ENCODE measurements around the gene IKZF1.

Gene IKZF1

GRCh38 chr7:50357426-50357825 lies 52.9 kb downstream of the IKZF1 start:
- no peak for DNase-seq

- no peak for DNase-seq
These were observed 53.7 kb downstream of the IKZF1 start for GRCh38 chr7:50358041-50358705.

- no peak for DNase-seq
These were observed 54.3 kb downstream of the IKZF1 start for GRCh38 chr7:50358779-50359178.

DNA sequence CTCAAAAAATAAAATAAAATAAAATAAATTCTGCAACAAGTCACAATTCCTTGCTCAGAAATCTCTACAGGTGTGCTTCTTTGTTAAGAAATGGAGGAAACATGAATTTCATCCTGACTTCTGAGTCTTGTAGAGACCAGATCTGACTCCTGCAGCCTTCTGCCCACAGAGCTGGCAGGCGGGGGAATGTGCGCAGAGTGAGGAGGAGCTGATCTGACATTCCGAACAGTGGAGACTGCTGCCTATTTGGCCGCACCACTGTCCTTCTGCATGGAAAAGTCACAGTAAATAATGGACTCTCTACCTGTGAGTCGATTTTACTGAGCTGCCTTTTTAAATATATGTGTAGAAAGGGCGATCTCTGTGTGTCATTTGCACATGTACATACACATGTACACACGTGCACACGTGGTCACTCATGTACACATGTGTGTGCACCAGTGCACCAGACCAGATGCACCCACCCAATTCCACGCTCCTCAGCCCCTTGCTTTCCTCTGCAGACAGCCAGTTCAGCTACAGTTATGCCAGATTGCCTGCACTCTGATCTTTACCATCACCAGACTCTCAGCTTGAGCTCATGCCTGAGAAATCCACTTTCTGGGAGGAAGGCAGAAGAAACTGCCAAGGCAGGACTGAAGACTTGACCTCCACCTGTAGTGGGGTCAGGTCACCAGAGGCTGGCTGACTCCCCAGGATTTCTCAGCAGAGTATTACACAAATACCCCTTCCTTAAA lies 54.9 kb downstream of the IKZF1 start:
- no peak for DNase-seq

DNA sequence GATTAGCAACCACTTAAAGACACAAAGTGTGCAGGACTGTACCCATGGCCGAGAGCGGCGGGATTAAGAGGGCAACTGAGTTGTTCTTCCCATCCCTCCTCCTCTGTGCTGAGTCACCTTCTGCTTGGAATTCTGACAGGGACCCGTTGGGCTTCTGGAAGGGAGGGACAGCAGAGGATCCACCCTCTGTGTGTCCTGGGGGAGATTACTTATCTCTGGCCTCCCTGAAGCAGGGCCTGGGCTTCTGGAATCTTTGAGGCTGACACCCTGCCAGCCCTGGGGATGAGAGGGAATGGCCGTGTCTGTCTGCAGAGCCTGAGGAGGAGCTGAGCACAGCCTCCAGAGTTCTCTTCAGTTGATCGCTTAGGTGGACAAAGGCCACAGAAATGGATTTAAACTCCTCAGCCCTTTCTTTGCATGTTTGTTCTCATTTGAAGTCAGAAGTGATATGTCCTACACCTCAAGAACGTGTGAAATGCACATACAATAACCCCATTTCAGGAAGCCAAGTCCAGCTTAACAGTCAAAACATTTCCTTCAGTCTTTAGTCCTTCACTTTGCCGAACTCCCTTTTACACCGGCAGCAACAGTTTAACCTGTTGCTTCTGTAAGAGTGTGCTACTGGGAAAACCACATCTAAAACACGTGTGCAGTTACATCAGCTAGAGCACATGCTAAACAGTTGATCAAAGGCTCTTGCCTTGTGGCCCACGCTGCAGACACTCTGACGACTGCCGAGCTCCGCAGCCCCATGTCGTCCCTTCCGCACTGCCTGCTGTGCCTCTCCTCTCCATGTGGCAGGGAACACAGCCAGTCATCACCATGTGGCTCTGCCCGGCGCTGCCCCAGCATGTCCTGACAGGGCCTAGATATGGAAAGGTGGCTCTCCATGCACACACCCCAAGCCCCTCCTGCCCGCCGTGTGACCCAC lies 55.7 kb downstream of the IKZF1 start:
- peak; percentile 85 for DNase-seq

GRCh38 chr7:50362142-50362541 lies 57.6 kb downstream of the IKZF1 start:
- no peak for DNase-seq

- peak; percentile 71 for DNase-seq
These were observed 58.3 kb downstream of the IKZF1 start for GRCh38 chr7:50362712-50363282.

GRCh38 chr7:50363327-50364060 lies 59.0 kb downstream of the IKZF1 start:
- peak; percentile 64 for DNase-seq

DNA sequence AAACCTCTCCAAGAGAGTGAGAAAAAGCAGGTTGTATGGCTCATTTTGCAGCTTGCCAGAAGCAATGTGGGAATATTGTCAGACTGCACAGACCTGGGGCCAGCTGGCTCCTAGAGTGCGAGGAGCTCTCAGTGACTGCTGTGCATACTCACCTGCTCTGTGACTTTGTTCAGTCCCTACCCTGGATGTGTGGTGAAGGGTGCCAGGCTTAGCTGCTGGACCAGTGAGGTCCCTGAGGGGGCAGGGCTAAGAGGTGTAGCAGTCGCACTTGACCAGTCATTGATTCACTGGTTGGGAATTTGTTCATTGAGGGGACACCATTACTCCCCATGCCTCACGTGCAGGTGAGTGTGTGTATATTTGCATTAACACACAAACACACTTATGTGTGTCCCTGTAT lies 60.1 kb downstream of the IKZF1 start:
- DNase-seq = no peak

- DNase-seq = no peak
These were observed 61.8 kb downstream of the IKZF1 start for GRCh38 chr7:50366311-50366710.

GRCh38 chr7:50367100-50367499 lies 62.6 kb downstream of the IKZF1 start:
- no peak for DNase-seq

DNA sequence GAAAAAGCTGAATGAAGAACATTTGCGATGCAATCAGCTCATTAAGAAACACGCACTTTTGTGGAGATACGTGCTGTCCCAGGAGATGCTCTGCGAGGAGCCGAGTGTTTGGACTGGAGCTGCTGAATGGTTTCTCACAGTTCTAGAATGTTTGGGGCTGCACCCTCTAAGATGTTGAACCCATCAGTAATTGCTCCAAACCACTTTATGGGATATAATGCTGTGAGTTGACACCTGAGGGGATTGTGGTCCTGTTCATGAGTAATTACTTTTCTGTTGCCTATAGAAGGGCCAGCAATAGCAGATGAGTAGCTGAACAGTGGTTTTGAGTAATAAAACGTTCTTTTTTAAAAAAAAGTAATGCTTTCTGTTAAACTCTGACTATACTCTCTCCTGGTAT lies 63.1 kb downstream of the IKZF1 start:
- peak; percentile 82 for DNase-seq

DNA sequence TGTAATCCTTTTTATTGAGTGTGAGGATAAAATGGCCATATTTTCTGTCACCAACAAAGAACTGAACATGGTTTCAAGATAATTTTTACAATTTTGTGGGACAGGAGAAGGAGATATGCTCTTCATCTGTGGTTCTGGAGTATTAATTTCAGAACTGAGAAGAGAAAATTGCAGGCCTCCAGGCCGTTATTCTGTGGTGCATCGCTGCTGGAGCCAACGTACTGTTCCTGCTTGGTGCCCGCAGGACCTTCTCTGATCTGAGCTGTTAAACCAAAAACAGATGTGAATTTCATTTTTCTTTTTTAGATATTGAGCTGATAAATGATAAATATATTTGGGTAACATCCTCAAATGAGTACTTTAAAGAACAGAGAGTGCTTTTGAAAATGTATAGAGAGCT lies 63.9 kb downstream of the IKZF1 start:
- DNase-seq = peak; percentile 86

DNA sequence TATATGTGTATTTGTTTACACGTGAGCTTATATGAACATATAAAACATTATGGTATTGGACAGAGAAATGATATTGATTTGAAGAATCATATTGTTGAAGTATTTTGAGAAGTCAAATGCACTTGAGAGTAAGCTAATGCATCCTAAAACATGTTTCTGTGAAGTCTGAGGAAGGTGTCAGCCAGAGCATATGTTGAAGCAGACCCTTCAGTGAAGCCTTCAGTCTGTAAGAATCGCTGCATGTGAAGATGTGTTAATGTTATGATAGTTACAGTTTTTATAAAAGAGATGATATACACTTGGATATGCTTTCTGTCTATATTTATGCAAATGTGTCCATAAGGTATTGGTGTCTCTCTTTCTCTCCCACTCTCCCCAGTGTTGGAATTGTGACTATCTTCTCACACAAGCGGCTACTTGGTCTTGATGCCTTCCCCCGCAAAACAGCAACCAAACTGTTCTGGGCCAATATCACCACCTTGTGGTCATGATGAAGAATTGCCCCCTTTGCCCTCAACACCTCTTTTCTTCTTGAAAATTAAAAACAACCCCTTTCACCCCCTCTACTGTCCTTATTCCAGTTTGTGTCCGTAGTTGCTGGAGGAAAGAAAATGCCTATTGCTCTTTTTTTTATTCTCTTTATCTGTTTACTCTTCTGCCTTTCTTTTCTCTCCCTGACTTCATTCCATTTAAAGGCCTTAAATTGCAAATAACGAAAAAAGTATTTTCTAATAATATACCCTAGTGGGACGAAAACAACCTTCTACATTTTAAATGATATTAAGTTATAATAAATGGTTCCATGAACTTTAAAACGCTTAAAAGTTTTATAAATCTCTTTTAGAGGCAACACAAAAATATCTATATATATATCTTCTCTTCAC lies 64.9 kb downstream of the IKZF1 start:
- DNase-seq = peak; percentile 84

DNA sequence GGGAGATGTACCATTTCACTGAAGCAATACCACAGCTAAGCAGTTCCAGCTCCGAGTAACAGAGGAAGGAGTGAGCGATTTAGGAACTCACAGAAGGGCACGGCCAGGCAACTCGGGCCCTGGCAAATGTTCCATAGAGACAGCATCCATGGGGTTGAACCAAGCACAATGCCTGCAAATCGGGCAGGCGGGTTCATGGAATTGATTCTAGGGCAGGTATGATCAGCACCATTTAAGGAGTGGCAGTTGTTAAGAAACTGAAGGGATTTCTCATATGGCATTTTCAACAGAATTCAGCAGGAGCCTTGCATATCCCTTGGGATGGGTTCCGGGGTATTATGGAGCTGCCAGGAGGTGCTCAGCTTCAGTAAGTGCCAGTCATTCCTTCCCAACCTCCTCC lies 66.4 kb downstream of the IKZF1 start:
- no peak for DNase-seq

- DNase-seq = peak; percentile 83
These were observed 67.1 kb downstream of the IKZF1 start for GRCh38 chr7:50371551-50372021.

DNA sequence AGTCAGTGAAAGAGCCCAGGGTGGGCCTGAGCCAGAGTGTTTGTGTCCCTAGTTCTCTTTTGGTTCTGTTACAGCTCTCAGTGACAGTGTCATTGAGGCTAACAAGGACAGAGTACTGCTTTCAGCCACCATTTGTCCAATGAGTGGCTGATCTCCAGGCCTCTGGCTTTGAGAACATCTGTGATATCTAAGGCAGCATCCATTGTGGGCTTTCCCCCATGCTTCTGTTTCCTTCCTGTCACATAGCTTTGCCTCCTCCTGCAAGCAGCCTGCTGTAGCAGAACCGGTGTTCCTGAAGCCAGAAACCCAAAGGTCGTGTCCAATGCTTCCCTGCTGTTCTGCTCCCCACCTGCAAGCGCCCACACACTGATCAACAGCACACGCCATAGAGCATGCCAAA lies 68.4 kb downstream of the IKZF1 start:
- no peak for DNase-seq

- DNase-seq = no peak
These were observed 71.7 kb downstream of the IKZF1 start for GRCh38 chr7:50376056-50376820.

- no peak for DNase-seq
These were observed 72.8 kb downstream of the IKZF1 start for GRCh38 chr7:50377356-50377755.

- no peak for DNase-seq
These were observed 74.6 kb downstream of the IKZF1 start for GRCh38 chr7:50379082-50379481.
